GM21515 (cell line): Measurements from ENCODE around the gene CNTN4.
"Not testable (repeated sequence)": the region's sequence is repeated elsewhere in the genome, so short reads cannot be mapped to it uniquely, and the experiment has no call there.

Experiments
- ATAC-seq: cut with Tn5 transposase; IDR thresholded peaks from one replicate; pipeline ENCODE4 v1.9.1; 2021; ENCODE audit not compliant: unreplicated experiment

The CNTN4 gene

GRCh38 chr3:2098398-2099027 lies at the start of gene CNTN4:
TSS of gene CNTN4 (plus strand) at chr3:2098866.
- no peak for ATAC-seq

- no peak for ATAC-seq
Measured at GRCh38 chr3:2061360-2061759, 37.3 kb upstream of the CNTN4 start.

GRCh38 chr3:2071531-2071930 lies 27.1 kb upstream of the CNTN4 start:
- ATAC-seq = no peak

DNA sequence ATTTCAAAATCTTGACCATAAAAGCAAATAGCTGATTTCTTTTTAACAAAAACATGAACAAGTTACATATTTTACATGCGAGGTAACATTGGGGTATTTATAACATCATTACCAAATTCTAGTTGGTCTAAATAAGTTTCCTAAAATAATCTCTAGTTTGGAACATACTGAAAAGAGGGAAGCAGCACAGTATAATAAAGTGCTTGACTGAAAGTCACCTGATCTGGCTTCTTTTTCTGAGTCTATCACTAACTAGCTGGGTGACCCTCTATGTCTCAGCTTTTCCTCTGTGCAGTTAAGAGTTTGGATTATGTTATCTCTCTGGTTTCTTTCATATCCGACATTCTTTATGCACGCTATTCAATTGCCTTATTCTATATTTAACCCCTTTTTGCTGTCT lies 19.8 kb upstream of the CNTN4 start:
- ATAC-seq = no peak

GRCh38 chr3:2082871-2083480 lies 15.7 kb upstream of the CNTN4 start:
- no peak for ATAC-seq

DNA sequence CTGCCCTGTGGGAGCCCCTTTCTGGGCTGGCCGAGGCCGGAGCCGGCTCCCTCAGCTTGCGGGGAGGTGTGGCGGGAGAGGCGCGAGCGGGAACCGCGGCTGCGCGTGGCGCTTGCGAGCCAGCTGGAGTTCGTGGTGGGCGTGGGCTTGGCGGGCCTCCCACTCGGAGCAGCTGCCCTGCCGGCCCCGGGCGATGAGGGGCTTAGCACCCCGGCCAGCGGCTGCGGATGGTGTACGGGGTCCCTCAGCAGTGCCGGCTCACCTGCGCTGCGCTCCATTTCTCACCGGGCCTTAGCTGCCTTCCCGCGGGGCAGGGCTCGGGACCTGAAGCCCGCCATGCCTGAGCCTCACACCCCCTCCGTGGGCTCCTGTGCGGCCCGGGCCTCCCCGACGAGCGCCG lies 15.1 kb upstream of the CNTN4 start:
- ATAC-seq = not testable (repeated sequence)

DNA sequence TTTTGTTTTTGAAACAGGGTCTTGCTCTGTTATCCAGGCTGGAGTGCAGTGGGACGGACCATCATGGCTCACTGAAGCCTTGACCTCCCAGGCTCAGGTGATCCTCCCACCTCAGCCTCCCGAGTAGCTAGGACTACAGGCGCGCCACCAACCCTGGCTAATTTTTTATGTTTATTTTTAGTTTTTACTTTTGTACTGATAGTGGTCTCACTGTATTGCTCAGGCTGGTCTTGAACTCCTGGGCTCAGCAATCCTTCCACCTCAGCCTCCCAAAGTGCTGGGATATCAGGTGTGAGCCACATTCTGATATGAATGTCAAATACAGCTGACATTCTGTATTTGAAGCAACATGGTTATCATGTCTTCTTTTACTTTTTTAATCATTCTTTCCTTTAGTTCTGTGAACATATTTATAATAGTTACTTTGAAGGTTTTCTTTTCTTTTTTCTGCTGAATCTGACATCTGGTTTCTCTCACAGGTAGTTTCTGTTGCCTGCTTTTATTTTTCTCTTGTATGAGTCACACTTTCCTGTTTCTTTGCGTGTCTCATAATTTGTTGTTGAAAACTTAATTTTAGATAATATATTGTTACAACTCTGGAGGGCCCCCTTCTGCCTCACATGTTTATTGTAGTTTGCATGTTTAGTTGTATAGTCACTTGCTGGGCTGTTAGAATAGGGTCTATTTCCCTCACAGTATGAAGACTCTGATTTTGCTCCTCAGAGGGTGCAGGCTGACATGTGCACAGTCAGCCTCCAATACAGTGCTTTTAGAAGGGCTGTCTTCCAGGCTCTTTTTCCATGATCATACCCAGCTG lies 8.4 kb upstream of the CNTN4 start:
- no peak for ATAC-seq

DNA sequence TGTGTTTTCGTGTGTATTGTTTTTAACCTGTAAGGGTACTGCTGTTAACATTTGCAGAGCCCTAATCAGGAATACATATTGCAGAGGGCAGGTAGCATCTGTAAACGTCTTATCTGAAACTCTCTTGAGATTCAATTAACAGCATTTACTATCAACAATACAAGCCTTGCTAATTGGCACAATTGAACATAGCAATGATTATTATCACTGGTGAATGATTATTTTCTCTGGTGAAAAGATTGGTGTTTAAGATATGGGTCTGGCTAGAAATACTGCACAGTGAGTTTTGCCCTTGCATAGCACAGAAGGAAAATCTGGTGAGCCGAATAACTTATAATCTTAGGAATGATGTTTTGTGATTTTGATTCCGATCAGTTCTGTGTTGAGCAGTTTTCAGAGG lies 5.9 kb upstream of the CNTN4 start:
- ATAC-seq = no peak

GRCh38 chr3:2094941-2095340 lies 3.7 kb upstream of the CNTN4 start:
- no peak for ATAC-seq

DNA sequence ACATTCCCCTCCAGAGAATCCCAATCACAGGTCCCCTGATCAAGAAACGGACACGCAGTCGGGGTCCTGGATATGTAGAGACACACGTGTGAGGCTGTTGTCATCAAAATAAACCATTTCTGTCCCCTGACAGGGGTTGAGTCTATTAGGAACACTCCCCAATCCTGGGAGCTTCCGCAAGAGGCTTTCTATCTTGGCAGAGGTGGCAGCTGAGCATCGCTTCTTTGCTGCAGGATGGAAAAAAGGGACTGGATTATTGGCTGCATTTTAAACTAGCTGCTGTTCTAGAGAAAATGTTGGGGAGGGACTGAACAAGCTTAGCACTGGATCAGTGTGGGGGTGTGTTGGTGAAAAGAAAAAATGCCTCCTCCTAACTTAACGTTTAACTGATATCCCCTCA lies 2.5 kb upstream of the CNTN4 start:
- no peak for ATAC-seq

DNA sequence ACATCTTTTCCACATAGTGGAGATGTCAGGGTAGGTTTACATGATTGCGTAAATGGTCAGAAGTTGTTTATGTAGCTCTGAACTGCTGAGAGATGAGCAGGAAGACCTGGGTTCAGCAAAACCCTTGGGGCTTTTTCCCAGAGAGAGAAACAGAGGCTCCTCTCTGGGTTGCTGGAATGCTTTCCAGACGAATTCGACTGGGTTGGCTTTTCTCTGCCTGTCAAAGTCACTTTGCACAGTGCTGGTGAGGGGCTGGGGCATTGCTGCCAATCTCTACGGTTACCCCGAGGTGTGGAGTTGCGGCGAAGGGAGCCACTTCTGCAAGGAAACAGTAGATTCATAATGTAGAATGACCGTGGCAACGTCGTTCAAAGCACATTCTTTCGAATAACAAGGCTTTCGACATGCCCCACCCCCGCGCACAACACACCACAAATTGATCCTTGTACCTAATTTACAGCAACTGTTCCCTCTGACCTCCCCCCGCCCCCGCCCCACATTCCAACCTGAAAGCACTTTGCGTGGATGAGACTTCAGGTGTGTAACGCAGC lies 950 bp upstream of the CNTN4 start:
- ATAC-seq = no peak

- ATAC-seq = no peak
Measured at GRCh38 chr3:2099028-2099671, 484 bp downstream of the CNTN4 start.

DNA sequence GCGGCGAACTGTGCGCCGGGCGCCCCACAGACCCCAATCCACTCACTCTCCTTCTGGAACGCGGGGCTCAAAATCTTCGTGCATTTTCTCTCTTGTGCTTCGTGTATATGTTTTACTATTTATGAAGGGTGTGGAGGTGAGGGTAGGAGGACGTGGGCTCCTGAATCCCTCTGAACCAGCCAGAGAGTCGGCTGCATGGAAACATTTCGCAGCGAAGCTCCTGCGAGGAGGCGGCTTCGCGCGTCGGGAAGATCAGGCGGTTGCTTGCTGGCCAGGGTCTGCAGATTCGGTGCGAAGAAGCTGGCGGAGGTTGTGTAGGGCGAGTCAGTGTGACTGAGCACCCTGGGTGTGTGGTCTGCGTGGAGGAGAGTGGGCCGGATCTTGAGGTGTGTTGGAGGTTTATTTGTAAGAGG lies 1.1 kb downstream of the CNTN4 start:
- ATAC-seq = no peak

DNA sequence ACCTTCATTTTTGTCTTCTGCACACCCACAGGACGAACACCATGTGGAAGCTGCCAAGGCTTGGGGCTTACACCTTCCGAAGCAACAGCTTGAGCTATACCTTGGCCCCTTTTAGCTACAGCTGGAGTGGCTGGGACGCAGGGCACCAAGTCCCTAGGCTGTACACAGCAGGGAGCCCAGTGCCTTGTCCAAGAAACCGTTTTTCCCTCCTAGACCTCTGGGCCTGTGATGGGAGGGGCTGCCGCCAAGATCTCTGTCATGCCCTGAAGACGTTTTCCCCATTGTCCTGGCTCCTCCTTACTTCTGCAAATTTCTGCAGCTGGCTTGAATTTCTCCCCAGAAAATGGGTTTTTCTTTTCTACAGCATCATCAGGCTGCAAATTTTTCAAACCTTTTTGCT lies 7.8 kb downstream of the CNTN4 start:
- ATAC-seq = no peak

- ATAC-seq = no peak
Measured at GRCh38 chr3:2110597-2111117, 12.0 kb downstream of the CNTN4 start.

- no peak for ATAC-seq
Measured at GRCh38 chr3:2114617-2115275, 16.1 kb downstream of the CNTN4 start.

DNA sequence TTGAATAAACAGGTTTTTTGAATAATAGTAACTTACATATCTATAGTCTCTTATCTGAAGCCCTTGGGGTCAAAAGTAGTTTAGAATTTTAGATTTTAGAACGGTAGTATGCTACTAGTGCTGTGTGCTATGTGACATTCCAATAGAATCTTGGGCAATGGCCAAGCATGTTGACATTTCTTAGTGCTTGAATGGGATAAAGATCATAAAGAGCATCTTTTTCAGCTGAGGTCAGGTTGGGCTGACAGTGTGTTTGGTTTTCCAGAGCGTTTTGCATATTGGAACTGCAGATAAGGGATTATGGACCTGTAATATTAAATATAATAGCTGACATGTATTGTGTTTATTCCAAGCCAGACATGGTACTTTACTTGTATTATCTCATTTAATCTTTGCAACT lies 32.1 kb downstream of the CNTN4 start:
- no peak for ATAC-seq

GRCh38 chr3:2133146-2133545 lies 34.5 kb downstream of the CNTN4 start:
- ATAC-seq = no peak

DNA sequence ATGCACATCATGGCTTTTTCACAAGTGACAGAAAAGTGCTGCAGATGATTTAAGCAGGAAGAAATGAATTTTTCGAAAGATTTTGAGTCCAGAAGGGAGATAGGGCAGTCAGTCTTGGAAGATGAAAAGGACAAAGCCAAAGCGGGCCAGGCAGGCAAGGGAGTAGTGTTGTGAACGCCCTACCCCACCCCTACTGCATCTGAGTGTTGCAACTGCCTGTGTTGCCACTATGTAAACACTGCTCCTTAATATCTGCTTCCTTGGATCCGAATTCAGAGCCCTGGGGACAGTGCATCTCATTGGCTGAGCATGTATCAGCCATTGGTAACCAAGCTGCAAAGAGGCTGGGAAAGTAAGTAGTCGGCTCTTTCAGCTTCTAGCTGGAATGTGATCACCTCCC lies 39.0 kb downstream of the CNTN4 start:
- no peak for ATAC-seq

- ATAC-seq = no peak
Measured at GRCh38 chr3:2141482-2141881, 42.8 kb downstream of the CNTN4 start.
